Large intestine (tissue), 12 donors: ENCODE data around the gene FAM72A. TPM values are rescaled to one million over a fixed set of nuclear protein-coding genes. Genes with fewer than 3 reads are reported as not detected.
"Not testable (repeated sequence)": the region's sequence is repeated elsewhere in the genome, so short reads cannot be mapped to it uniquely, and the experiment has no call there.

Source experiments
- DNase-seq, 2 donors: peaks; one replicate each; pipeline versions ENCODE4 v3.0.0 to v3.0.0-alpha.2; 2013
- H3K27ac ChIP-seq: one replicate; pipeline ENCODE4 v1.5.1; 2013; ENCODE audit warnings: low read length
- H3K27me3 ChIP-seq: 2 replicates; pipeline ENCODE4 v1.6.1; 2013; ENCODE audit warnings: low read length; ENCODE audit not compliant: control insufficient read depth, insufficient read depth
- H3K36me3 ChIP-seq: 2 replicates; pipeline ENCODE4 v1.6.1; 2013; ENCODE audit warnings: low read length; ENCODE audit not compliant: control insufficient read depth, insufficient read depth
- H3K4me1 ChIP-seq: one replicate; pipeline ENCODE4 v1.6.1; 2013; ENCODE audit warnings: low read length; ENCODE audit not compliant: control insufficient read depth, insufficient read depth
- H3K4me3 ChIP-seq: one replicate; pipeline ENCODE4 v1.5.1; 2013; ENCODE audit warnings: low read length
- H3K9me3 ChIP-seq: one replicate; pipeline ENCODE4 v1.6.1; 2013; ENCODE audit warnings: mild to moderate bottlenecking, low read depth, low read length, moderate library complexity; ENCODE audit not compliant: control insufficient read depth
- WGBS: methylation state at CpG from one replicate; pipeline ENCODE4 v1.1.5; 2013; ENCODE audit warnings: low lambda C conversion rate; ENCODE audit not compliant: insufficient coverage; 5-methylcytosine and 5-hydroxymethylcytosine counted together
- long read RNA-seq, 11 donors: transcript quantifications; one replicate each; lab custom pipeline, GENCODE V29; 2026
- polyA plus RNA-seq: library from polyadenylated mRNA; unstranded; fragments of 120-200 nt; gene quantifications from one replicate; pipeline ENCODE4 v1.2.1, GENCODE V29; 2013

FAM72A gene
- polyA plus RNA-seq: 3.3 TPM
- long read RNA-seq, donor 1, partial matches to known transcripts: 0 of 1 reads
- long read RNA-seq, donor 1, other reads (novel, unspliced or antisense): 0 of 1 reads
- long read RNA-seq, donor 2: 0 reads
- long read RNA-seq, donor 3: 0 reads
- long read RNA-seq, donor 4: 0 reads
- long read RNA-seq, donor 5, partial matches to known transcripts: 0 of 1 reads
- long read RNA-seq, donor 5, other reads (novel, unspliced or antisense): 0 of 1 reads
- long read RNA-seq, donor 6, partial matches to known transcripts: 0 of 2 reads
- long read RNA-seq, donor 6, other reads (novel, unspliced or antisense): 0 of 2 reads
- long read RNA-seq, donor 7: 0 reads
- long read RNA-seq, donor 8, partial matches to known transcripts: 0 of 3 reads
- long read RNA-seq, donor 8, other reads (novel, unspliced or antisense): 0 of 3 reads
- long read RNA-seq, donor 9, partial matches to known transcripts: 0 of 1 reads
- long read RNA-seq, donor 9, other reads (novel, unspliced or antisense): 0 of 1 reads
- long read RNA-seq, donor 10, partial matches to known transcripts: 0 of 1 reads
- long read RNA-seq, donor 10, other reads (novel, unspliced or antisense): 0 of 1 reads
- long read RNA-seq, donor 11: 0 reads

- peak within 1 kb of the TSS; percentile 48 for H3K27ac ChIP-seq
- not testable (repeated sequence) for H3K9me3 ChIP-seq, H3K36me3 ChIP-seq, H3K27me3 ChIP-seq, H3K4me1 ChIP-seq
- DNase-seq: peak; percentile 99 to 100
- H3K4me3 ChIP-seq: peak within 1 kb of the TSS; percentile 50
- WGBS: no CpG with 5 or more reads among the region's 36 CpGs
Observed at GRCh38 chr1:206202789-206203363, at the start of gene FAM72A. TSS of gene FAM72A (minus strand) at chr1:206202839. CDS start at chr1:206202025, 814 bp downstream.

GRCh38 chr1:206250953-206251681 lies 48.5 kb upstream of the FAM72A start:
- DNase-seq, H3K27me3 ChIP-seq, H3K36me3 ChIP-seq, H3K4me1 ChIP-seq, H3K4me3 ChIP-seq, H3K27ac ChIP-seq, H3K9me3 ChIP-seq: not testable (repeated sequence)
- WGBS: no CpG with 5 or more reads among the region's 3 CpGs

GRCh38 chr1:206246129-206246886 lies 43.7 kb upstream of the FAM72A start:
- H3K4me3 ChIP-seq, H3K27me3 ChIP-seq, H3K4me1 ChIP-seq, DNase-seq, H3K9me3 ChIP-seq, H3K36me3 ChIP-seq, H3K27ac ChIP-seq: not testable (repeated sequence)
- no CpG with 5 or more reads among the region's 10 CpGs for WGBS

GRCh38 chr1:206245479-206245878 lies 42.8 kb upstream of the FAM72A start:
- H3K9me3 ChIP-seq, H3K4me3 ChIP-seq, H3K4me1 ChIP-seq, H3K36me3 ChIP-seq, DNase-seq, H3K27me3 ChIP-seq, H3K27ac ChIP-seq: not testable (repeated sequence)
- WGBS: no CpG with 5 or more reads among the region's 3 CpGs

GRCh38 chr1:206243335-206243734 lies 40.7 kb upstream of the FAM72A start:
- not testable (repeated sequence) for H3K27ac ChIP-seq, H3K4me1 ChIP-seq
- WGBS: no CpG with 5 or more reads among the region's 3 CpGs

GRCh38 chr1:206240288-206240687 lies 37.6 kb upstream of the FAM72A start:
- not testable (repeated sequence) for H3K27ac ChIP-seq, H3K36me3 ChIP-seq, DNase-seq, H3K4me3 ChIP-seq, H3K4me1 ChIP-seq, H3K9me3 ChIP-seq, H3K27me3 ChIP-seq
- no CpG with 5 or more reads among the region's 4 CpGs for WGBS

More at GRCh38 chr1:206243335-206243734, 40.7 kb upstream of the FAM72A start:
- not testable (repeated sequence) for DNase-seq, H3K27me3 ChIP-seq, H3K4me3 ChIP-seq, H3K9me3 ChIP-seq, H3K36me3 ChIP-seq

- not testable (repeated sequence) for H3K9me3 ChIP-seq, H3K27ac ChIP-seq, H3K4me1 ChIP-seq, H3K4me3 ChIP-seq, H3K36me3 ChIP-seq, DNase-seq, H3K27me3 ChIP-seq
- WGBS: no CpG with 5 or more reads among the region's 2 CpGs
Observed at GRCh38 chr1:206235190-206235589, 32.6 kb upstream of the FAM72A start.

GRCh38 chr1:206234189-206234916 lies 31.7 kb upstream of the FAM72A start:
- no CpG with 5 or more reads among the region's 3 CpGs for WGBS

GRCh38 chr1:206232970-206233645 lies 30.5 kb upstream of the FAM72A start:
- no CpG with 5 or more reads among the region's 5 CpGs for WGBS

More at GRCh38 chr1:206234189-206234916, 31.7 kb upstream of the FAM72A start:
- H3K4me3 ChIP-seq, H3K27me3 ChIP-seq, H3K9me3 ChIP-seq, DNase-seq, H3K27ac ChIP-seq, H3K4me1 ChIP-seq, H3K36me3 ChIP-seq: not testable (repeated sequence)

More at GRCh38 chr1:206232970-206233645, 30.5 kb upstream of the FAM72A start:
- not testable (repeated sequence) for H3K4me3 ChIP-seq, H3K9me3 ChIP-seq, H3K36me3 ChIP-seq, H3K27ac ChIP-seq, H3K4me1 ChIP-seq, H3K27me3 ChIP-seq, DNase-seq
